NCI-H446 treated with DMSO at 0.1 percent for 48 hours (cell line): ENCODE data around the gene BICDL2.
"Not testable (repeated sequence)": the region's sequence is repeated elsewhere in the genome, so short reads cannot be mapped to it uniquely, and the experiment has no call there.

Source experiments
- DNase-seq: peaks from one replicate; lab custom pipeline; 2025; lab: John Stamatoyannopoulos, UW

BICDL2 gene, protein sequence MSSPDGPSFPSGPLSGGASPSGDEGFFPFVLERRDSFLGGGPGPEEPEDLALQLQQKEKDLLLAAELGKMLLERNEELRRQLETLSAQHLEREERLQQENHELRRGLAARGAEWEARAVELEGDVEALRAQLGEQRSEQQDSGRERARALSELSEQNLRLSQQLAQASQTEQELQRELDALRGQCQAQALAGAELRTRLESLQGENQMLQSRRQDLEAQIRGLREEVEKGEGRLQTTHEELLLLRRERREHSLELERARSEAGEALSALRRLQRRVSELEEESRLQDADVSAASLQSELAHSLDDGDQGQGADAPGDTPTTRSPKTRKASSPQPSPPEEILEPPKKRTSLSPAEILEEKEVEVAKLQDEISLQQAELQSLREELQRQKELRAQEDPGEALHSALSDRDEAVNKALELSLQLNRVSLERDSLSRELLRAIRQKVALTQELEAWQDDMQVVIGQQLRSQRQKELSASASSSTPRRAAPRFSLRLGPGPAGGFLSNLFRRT

GRCh38 chr16:3036726-3037315 is at the start of gene BICDL2:
BICDL2 (minus strand) TSS chr16:3036944; CDS start chr16:3035496, 1,448 bp downstream.
- no peak for DNase-seq

GRCh38 chr16:3085868-3086595 is 49.3 kb upstream of the BICDL2 start:
- no peak for DNase-seq

GRCh38 chr16:3084969-3085670 is 48.4 kb upstream of the BICDL2 start:
- DNase-seq = no peak

DNA sequence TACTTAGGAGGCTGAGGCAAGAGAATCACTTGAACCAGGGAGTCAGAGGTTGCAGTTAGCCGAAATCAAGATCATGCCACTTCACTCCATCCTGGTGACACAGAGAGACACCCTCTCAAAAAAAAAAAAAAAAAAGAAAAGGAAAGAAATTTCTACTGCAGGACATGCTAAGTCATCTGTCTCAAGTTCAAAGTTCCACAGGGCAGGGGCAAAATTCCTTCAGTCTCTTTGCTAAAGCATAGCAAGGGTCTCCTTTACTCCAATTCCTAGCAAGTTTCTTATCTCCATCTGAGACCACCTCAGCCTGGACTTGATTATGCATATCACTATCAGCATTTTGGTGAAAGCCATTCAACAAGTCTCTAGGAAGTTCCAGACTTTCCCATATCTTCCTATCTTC is 47.7 kb upstream of the BICDL2 start:
- no peak for DNase-seq

DNA sequence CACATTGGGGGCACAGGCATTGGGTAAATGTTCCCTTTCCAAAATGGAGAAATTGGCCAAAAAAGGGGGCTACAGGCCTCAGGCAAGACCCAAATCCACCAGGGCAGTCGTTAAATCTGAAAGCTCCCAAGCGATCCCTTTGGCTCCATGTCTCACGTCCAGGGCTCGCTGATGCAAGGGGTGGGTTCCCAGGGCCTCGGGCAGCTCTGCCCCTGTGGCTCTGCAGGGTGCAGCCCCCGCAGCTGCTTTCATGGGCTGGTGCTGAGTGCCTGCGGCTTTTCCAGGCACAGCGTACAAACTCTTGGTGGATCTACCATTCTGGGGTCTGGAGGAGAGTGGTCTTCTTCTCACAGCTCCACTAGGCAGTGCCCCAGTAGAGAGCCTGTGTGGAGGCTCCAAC is 46.7 kb upstream of the BICDL2 start:
- DNase-seq = not testable (repeated sequence)

DNA sequence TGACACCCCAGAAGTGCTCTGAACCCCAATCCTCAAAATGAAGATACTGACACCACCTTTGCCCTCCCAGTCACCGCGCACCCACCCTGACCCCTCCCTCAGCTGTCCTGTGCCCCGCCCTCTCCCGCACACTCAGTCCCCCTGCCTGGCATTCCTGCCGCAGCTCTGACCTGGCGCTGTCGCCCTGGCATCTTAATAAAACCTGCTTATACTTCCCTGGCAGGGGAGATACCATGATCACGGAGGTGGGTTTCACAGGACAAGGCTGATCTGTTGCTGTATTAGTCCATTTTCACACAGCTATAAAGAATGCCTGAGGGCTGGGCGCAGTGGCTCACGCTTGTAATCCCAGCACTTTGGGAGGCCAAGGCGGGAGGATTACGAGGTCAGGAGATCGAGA is 45.2 kb upstream of the BICDL2 start:
- DNase-seq = not testable (repeated sequence)

- no peak for DNase-seq
Observed at GRCh38 chr16:3080024-3080423, 43.3 kb upstream of the BICDL2 start.

- DNase-seq = no peak
Observed at GRCh38 chr16:3076577-3076976, 39.8 kb upstream of the BICDL2 start.

DNA sequence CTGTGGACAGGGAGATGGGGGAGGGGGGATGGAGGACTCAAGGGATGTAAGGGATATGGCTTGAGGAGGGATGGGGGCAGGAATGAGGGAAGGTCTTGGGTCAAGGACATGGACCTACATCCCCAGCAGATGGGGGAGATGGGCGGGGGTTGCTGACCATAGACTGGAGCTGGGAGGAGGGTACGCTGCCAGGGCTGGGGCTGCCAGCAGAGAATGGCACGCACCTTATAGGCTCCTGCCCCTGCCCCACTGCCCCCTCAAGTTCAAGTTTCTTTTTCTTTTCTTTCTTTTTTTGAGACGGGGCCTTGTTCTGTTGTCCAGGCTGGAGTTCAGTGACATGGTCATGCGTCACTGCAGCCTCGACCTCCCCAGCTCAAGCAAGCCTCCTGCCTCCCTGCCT is 39.2 kb upstream of the BICDL2 start:
- not testable (repeated sequence) for DNase-seq

DNA sequence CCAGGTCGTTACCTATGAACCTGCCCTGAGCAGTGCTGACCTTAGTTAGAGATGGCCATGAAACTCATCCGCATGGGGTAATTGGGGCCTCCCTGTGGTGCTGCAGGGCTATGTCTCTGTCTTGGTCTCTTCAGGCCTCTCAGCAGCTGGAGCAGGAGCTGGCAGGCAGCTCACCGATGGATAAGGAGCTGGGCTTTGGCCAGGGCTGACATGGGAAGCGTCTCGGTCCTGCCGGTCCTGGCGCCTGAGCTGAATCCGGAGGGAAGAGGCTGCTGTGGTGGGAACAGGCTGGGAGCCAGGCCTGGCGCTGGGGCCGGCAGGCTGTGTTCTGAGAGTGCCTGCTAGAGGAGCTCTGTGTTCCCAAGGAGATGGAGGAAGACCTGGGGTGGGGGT is 38.8 kb upstream of the BICDL2 start:
- DNase-seq = no peak

GRCh38 chr16:3074860-3075522 is 38.2 kb upstream of the BICDL2 start:
- no peak for DNase-seq

DNA sequence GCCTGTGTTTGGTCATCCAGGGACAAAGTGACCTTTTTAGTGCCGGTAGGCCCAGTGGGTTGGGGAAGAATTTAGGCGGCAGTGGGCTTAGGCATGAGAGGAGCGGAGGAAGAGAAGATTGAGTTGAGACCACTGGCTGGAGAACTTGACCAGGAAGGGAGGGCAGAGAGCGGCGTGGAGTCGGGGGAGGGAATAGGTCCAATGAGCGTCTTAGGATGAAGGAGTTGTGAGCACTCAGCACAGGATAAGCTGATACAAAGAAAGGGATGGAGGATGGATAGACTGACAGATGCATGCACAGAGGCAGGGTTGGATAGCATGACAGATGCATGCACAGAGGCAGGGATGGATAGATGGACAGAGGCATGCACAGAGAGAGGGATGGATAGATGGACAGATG is 36.7 kb upstream of the BICDL2 start:
- DNase-seq = no peak

GRCh38 chr16:3072576-3073263 is 36.0 kb upstream of the BICDL2 start:
- DNase-seq = not testable (repeated sequence)

- not testable (repeated sequence) for DNase-seq
Observed at GRCh38 chr16:3072148-3072547, 35.4 kb upstream of the BICDL2 start.

- no peak for DNase-seq
Observed at GRCh38 chr16:3071655-3072054, 34.9 kb upstream of the BICDL2 start.

DNA sequence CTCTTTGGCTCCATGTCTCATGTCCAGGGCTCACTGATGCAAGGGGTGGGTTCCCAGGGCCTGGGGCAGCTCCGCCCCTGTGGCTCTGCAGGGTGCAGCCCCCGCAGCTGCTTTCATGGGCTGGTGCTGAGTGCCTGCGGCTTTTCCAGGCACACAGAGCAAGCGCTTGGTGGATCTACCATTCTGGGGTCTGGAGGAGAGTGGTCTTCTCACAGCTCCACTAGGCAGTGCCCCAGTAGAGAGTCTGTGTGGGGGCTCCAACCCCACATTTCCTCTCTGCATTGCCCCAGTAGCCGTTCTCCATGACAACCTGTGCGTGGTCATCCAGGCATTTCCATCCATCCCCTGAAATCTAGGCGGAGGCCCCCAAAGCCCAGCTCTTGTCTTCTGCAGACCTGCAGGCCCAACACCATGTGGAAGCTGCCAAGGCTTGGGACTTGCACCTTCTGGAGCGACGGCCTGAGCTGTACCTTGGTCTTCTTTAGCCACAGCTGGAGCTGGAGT is 33.9 kb upstream of the BICDL2 start:
- no peak for DNase-seq

GRCh38 chr16:3069146-3069545 is 32.4 kb upstream of the BICDL2 start:
- not testable (repeated sequence) for DNase-seq

DNA sequence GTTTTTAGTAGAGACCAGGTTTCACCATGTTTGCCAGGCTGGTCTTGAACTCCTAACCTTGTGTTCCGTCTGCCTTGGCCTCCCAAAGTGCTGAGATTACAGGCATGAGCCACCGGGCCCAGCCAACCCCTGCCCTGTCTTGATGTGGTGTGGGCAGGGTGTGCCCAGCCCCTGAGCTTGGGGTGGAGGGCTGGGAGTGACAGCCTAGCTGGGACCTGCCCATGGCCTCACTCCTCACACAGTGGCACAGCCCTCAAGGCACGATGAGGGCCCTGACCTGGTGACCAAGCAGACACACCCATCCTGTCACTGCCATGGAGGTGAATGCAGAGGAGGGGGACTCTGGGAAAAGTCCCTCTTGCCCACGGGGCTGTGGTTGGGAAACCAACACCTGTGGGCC is 31.7 kb upstream of the BICDL2 start:
- no peak for DNase-seq

DNA sequence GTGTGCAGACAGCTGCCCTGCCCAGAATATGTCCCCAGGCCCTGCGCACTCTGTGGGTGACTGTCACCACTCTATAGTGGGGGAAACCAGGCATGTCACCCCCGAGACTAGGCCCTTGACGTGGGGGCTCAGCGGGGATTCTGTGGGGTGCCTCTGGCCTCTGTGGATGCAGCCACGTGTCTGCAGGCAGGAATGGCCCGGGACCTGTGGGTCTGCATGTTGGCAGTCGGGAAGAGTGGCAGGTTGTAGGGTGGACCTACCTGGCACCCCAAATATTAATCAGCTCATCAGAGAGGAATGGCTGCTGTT is 29.6 kb upstream of the BICDL2 start:
- no peak for DNase-seq

DNA sequence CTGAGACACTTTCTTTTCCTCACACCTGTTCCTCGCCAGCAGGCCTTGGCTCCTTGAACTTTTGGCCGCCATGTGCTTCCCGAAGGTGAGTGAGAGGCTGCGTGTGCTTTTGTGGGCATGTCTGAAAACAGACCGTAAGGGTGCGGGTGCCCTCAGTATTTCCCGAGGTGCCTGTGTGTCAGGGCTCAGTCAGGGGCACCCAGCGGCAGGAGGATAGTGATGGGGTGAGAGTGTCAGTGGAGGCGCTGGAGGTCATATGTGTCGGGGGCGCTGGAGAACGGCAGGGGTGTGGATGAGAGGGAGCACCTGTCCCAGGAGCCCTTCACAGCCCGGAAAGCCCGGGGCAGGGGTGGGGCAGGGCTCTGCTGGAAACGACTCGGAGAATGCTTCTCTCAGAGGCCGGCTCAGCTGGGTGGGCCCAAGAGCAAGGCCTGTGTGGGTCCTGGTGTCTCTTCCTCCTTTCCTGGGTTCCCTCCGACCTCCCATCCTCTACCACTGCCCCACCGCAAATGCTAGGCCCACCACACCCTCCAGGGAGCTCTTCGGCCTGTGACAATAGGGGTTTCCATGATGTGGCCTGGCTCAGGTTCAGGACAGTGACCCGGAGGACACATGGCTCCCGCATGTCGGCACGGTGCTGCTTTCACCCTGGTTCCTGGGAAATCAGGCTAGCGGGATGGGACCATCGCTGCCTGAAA is 29.1 kb upstream of the BICDL2 start:
- DNase-seq = no peak
